Stimulated activated effector memory CD8-positive, alpha-beta T cell treated with anti-CD3 and anti-CD28 coated beads, Interleukin-12 subunit alpha, Interleukin-12 subunit beta, amount 100 ng/mL, for 72 hours (primary cell): ENCODE data around the gene KDM5C.
A peak's percentile ranks its signal among the peaks of the same experiment; 100 is the strongest.

ENCODE experiments used
- ATAC-seq: fragments of 150-1000 bp; cut with Tn5 transposase; 2 replicates; pipeline ENCODE4 v1.10.0; 2021
- DNase-seq, 2 donors: peaks; one replicate each; pipeline ENCODE4 v3.0.0; 2021 to 2022; ENCODE audit warnings: low spot score in 2 of 2
- H3K27ac Mint-ChIP-seq: one replicate; pipeline ENCODE4 v1.8.0; 2022; ENCODE audit warnings: mild to moderate bottlenecking, mixed read lengths
- H3K36me3 Mint-ChIP-seq: one replicate; pipeline ENCODE4 v1.8.0; 2022; ENCODE audit warnings: mild to moderate bottlenecking, mixed read lengths
- H3K4me1 Mint-ChIP-seq: one replicate; pipeline ENCODE4 v1.8.0; 2022; ENCODE audit warnings: mixed read lengths
- H3K4me3 Mint-ChIP-seq: one replicate; pipeline ENCODE4 v1.8.0; 2022; ENCODE audit warnings: mild to moderate bottlenecking, mixed read lengths
- H3K9me3 Mint-ChIP-seq: one replicate; pipeline ENCODE4 v1.8.0; 2022; ENCODE audit warnings: mixed read lengths

Gene KDM5C

GRCh38 chrX:53256446-53257041 is 31.5 kb upstream of the KDM5C start:
- DNase-seq (no peak), ATAC-seq (no peak)
- no peaks in the 10 kb centered on the region for H3K9me3 Mint-ChIP-seq
- no peaks in the 10 kb centered on the region for H3K36me3 Mint-ChIP-seq
- peaks cover 4% of the 10 kb centered on the region for H3K4me1 Mint-ChIP-seq
- no peak overlapping the region for H3K27ac Mint-ChIP-seq
- H3K4me3 Mint-ChIP-seq: no peak overlapping the region

- ATAC-seq (no peak), DNase-seq (no peak)
- no peaks in the 10 kb centered on the region for H3K4me1 Mint-ChIP-seq
- H3K4me3 Mint-ChIP-seq: no peak overlapping the region
- no peak overlapping the region for H3K27ac Mint-ChIP-seq
- H3K36me3 Mint-ChIP-seq: no peaks in the 10 kb centered on the region
- H3K9me3 Mint-ChIP-seq: no peaks in the 10 kb centered on the region
These were observed 30.8 kb upstream of the KDM5C start for GRCh38 chrX:53255738-53256191.

DNA sequence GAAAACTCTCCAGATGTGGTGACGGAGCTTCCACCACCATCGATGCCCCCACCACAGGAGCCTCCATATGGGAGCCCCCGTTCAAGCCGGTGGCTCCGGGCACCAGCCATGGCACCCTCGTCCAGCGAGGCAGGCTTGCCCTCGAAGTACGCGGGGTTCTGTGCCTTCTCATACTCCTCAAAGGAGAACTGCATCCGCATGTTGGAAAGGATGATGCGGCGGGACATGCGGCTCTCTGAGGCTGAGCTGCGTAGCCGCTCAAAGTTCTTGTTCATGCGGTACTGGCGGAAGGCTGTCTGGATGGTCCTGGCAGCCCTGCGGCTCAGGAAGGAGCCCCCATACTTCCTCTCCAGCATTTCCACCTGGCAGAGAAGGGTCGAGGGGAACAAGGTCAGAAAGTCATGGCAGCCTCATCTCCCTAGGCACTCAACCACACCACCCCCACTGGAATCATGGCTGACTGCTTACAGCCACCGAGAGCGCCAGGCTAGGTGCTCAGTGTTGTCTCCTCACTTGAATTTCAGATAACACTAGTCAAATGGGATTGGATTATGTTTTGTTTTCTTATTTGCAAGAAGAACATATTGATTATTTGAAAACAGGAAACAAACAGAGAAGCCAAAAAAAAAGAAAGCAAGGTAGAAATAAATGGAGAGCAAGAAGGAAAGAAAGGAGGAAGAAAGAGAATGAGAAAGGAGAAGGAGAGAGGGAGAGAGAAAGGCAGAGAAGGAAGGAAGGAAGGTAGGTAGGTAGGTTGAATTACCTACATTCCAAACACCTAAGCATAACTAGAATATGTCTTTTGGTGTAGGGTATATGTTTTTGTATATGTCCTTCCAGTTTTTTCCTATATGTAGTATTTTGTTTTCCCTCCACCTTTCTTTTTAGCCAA is 29.8 kb upstream of the KDM5C start:
- no peaks in the 10 kb centered on the region for H3K36me3 Mint-ChIP-seq
- H3K4me1 Mint-ChIP-seq: no peaks in the 10 kb centered on the region
- H3K9me3 Mint-ChIP-seq: no peaks in the 10 kb centered on the region
- DNase-seq (no peak), ATAC-seq (no peak)
- H3K4me3 Mint-ChIP-seq: no peak overlapping the region
- no peak overlapping the region for H3K27ac Mint-ChIP-seq

DNA sequence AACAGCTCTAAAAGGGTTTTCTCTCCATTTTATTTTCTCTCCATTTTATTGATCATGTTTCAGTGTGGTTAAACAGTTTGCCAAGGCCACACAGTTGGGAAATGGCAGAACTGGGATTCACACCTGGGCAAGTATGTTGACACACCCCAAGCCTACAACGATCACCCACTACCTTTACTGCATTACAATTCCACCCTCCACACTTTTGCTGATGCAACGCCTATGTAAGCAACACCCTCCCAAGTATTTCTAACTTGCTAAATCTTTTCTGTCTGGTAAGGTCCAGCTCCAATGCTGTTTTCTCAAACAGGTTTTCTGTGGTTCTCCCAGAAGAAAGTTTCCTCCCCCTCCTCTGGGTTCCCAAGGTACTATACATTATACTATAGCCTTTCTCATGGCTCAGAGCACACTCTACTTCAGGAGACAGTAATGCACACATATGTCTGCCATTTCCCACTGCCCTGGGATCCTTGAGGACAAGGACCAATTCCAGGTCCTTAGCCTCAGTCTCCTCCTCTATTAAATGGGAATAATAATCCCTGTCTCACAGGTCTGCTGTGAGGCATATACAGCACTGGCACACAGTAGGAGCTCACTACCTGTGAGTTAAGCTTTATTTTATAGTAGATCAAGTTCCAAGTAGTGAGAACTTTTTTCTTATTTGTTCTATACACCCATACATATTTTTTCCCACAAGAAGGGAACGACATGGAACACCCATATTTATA is 28.4 kb upstream of the KDM5C start:
- ATAC-seq: no peak
- no peaks in the 10 kb centered on the region for H3K4me1 Mint-ChIP-seq
- no peak overlapping the region for H3K27ac Mint-ChIP-seq
- DNase-seq: no peak
- no peaks in the 10 kb centered on the region for H3K36me3 Mint-ChIP-seq
- no peak overlapping the region for H3K4me3 Mint-ChIP-seq
- no peaks in the 10 kb centered on the region for H3K9me3 Mint-ChIP-seq

- H3K27ac Mint-ChIP-seq: no peak overlapping the region
- peaks cover 3% of the 10 kb centered on the region for H3K36me3 Mint-ChIP-seq
- DNase-seq (no peak), ATAC-seq (no peak)
- no peaks in the 10 kb centered on the region for H3K4me1 Mint-ChIP-seq
- no peak overlapping the region for H3K4me3 Mint-ChIP-seq
- no peaks in the 10 kb centered on the region for H3K9me3 Mint-ChIP-seq
These were observed 26.3 kb upstream of the KDM5C start for GRCh38 chrX:53251307-53251706.

GRCh38 chrX:53250556-53250955 is 25.5 kb upstream of the KDM5C start:
- Mint-ChIP-seq H3K4me3 (no peak overlapping the region), H3K4me1 (no peaks in the 10 kb centered on the region), H3K36me3 (peaks cover 4% of the 10 kb centered on the region), H3K9me3 (no peaks in the 10 kb centered on the region), H3K27ac (no peak overlapping the region)
- ATAC-seq (no peak), DNase-seq (no peak)

DNA sequence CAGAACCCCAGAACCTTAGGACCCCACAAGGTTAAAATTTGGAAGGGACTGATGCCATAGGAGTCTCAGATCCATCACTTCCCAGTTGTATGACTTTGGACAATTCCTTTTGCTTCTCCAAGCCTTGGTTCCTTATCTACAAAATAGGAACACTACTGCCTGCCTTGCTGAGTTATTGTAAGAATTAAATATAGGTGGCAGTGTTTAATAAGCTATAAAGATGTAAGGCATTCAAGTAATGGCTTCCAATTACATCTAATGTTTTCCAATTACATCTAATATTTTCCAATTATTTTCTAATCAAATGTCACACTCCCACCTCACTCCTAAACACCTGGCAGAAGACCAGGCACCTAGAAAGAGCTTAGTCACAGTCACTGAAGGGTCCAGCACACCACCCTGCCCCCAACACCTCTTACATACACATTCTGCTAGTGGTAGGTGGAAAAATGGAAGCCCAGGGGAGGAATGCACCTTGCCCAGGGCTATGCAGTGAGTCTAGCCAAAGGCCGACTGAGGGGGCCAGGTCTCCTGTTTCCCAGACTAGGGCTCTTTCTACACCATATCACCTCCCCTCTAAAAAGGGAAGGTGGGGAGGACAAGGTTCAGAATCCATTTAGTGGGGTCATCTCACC is 24.5 kb upstream of the KDM5C start:
- H3K9me3 Mint-ChIP-seq: no peaks in the 10 kb centered on the region
- DNase-seq (no peak), ATAC-seq (no peak)
- H3K36me3 Mint-ChIP-seq: peaks cover 4% of the 10 kb centered on the region
- H3K27ac Mint-ChIP-seq: no peak overlapping the region
- H3K4me1 Mint-ChIP-seq: no peaks in the 10 kb centered on the region
- H3K4me3 Mint-ChIP-seq: no peak overlapping the region

GRCh38 chrX:53247928-53248327 is 22.9 kb upstream of the KDM5C start:
- no peak overlapping the region for H3K27ac Mint-ChIP-seq
- no peaks in the 10 kb centered on the region for H3K4me1 Mint-ChIP-seq
- no peak for DNase-seq
- peaks cover 4% of the 10 kb centered on the region for H3K36me3 Mint-ChIP-seq
- no peak for ATAC-seq
- H3K4me3 Mint-ChIP-seq: no peak overlapping the region
- no peaks in the 10 kb centered on the region for H3K9me3 Mint-ChIP-seq

DNA sequence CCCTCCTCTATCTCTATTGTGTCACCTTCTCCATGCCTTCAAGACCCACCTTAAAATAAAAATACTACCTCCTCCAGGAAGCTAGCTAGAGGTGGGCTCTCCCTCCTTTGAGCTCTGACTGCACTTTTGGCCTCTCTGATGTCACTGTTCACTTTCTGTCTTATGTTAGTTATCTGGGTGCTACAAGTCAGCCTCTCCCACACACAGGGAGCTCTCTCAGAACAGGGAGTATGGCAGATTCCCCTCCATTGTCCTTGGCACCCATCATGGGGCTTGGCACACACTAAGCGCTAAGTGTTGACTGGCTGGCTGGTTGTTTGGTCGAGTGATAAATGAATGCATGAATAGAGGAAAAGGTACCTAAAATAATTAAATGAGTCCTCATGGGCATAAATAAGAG is 21.2 kb upstream of the KDM5C start:
- no peak for ATAC-seq
- peaks cover 4% of the 10 kb centered on the region for H3K36me3 Mint-ChIP-seq
- H3K27ac Mint-ChIP-seq: no peak overlapping the region
- no peaks in the 10 kb centered on the region for H3K9me3 Mint-ChIP-seq
- H3K4me3 Mint-ChIP-seq: no peak overlapping the region
- peaks cover 5% of the 10 kb centered on the region for H3K4me1 Mint-ChIP-seq
- DNase-seq: no peak

GRCh38 chrX:53244610-53245009 is 19.6 kb upstream of the KDM5C start:
- no peak for DNase-seq
- ATAC-seq: no peak
- peaks cover 4% of the 10 kb centered on the region for H3K36me3 Mint-ChIP-seq
- H3K4me3 Mint-ChIP-seq: no peak overlapping the region
- H3K9me3 Mint-ChIP-seq: no peaks in the 10 kb centered on the region
- H3K4me1 Mint-ChIP-seq: peaks cover 5% of the 10 kb centered on the region
- no peak overlapping the region for H3K27ac Mint-ChIP-seq

GRCh38 chrX:53242310-53242709 is 17.3 kb upstream of the KDM5C start:
- no peak for ATAC-seq
- Mint-ChIP-seq H3K36me3 (peaks cover 4% of the 10 kb centered on the region), H3K27ac (no peak overlapping the region), H3K4me1 (peaks cover 12% of the 10 kb centered on the region), H3K9me3 (no peaks in the 10 kb centered on the region), H3K4me3 (no peak overlapping the region)
- DNase-seq: no peak

GRCh38 chrX:53241558-53241957 is 16.6 kb upstream of the KDM5C start:
- no peak for DNase-seq
- ATAC-seq: peak; percentile 48
- Mint-ChIP-seq H3K36me3 (peaks cover 3% of the 10 kb centered on the region), H3K4me1 (peaks cover 12% of the 10 kb centered on the region), H3K4me3 (no peak overlapping the region), H3K9me3 (no peaks in the 10 kb centered on the region), H3K27ac (no peak overlapping the region)

GRCh38 chrX:53239474-53239873 is 14.5 kb upstream of the KDM5C start:
- no peak overlapping the region for H3K27ac Mint-ChIP-seq
- ATAC-seq: peak; percentile 65

GRCh38 chrX:53237056-53237455 is 12.0 kb upstream of the KDM5C start:
- no peak for DNase-seq
- H3K4me1 Mint-ChIP-seq: peaks cover 12% of the 10 kb centered on the region
- no peak overlapping the region for H3K4me3 Mint-ChIP-seq

More at GRCh38 chrX:53239474-53239873, 14.5 kb upstream of the KDM5C start:
- Mint-ChIP-seq H3K9me3 (no peaks in the 10 kb centered on the region), H3K36me3 (no peaks in the 10 kb centered on the region), H3K4me1 (peaks cover 12% of the 10 kb centered on the region), H3K4me3 (no peak overlapping the region)
- peak in 1 of 2 donors; percentile 52 for DNase-seq

GRCh38 chrX:53236025-53236679 is 11.1 kb upstream of the KDM5C start:
- Mint-ChIP-seq H3K27ac (no peak overlapping the region), H3K9me3 (no peaks in the 10 kb centered on the region), H3K36me3 (no peaks in the 10 kb centered on the region), H3K4me3 (no peak overlapping the region), H3K4me1 (peaks cover 7% of the 10 kb centered on the region)
- DNase-seq: no peak
- ATAC-seq: no peak

More at GRCh38 chrX:53237056-53237455, 12.0 kb upstream of the KDM5C start:
- Mint-ChIP-seq H3K9me3 (no peaks in the 10 kb centered on the region), H3K36me3 (no peaks in the 10 kb centered on the region), H3K27ac (no peak overlapping the region)
- ATAC-seq: no peak
